ENCODE data around the gene PCDH9.

DNA sequence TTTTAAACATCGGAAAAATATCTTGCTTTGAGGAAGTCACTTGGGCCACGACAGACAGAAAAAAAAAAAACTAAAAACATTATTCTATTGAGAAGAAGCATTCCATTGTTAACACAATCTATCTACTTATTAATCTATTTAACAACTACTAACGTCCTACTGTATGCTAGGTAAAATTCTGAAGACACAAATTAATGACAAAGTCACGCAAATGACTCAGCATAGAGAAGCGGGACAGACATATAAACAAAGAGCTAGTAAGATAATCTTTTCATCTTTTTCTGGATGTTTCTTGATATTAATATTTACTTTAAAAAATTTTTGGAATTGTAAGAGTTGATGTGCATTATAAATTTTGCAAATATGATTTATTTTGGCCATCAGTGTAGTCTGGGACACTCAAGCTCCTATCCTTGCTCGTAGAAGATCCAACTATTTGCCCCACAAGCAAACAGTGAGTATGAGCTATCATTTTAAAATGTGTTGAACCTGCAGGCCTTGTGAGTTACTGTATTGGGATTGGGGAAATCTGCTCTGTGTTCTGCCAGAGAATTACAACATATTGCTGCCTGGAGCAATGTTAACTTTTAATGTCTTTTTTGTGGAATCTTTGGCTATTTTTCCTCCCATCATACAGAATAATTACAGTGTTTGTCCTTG lies 109.1 kb downstream of the PCDH9 start:
- TF ChIP-seq, protein P1, sequence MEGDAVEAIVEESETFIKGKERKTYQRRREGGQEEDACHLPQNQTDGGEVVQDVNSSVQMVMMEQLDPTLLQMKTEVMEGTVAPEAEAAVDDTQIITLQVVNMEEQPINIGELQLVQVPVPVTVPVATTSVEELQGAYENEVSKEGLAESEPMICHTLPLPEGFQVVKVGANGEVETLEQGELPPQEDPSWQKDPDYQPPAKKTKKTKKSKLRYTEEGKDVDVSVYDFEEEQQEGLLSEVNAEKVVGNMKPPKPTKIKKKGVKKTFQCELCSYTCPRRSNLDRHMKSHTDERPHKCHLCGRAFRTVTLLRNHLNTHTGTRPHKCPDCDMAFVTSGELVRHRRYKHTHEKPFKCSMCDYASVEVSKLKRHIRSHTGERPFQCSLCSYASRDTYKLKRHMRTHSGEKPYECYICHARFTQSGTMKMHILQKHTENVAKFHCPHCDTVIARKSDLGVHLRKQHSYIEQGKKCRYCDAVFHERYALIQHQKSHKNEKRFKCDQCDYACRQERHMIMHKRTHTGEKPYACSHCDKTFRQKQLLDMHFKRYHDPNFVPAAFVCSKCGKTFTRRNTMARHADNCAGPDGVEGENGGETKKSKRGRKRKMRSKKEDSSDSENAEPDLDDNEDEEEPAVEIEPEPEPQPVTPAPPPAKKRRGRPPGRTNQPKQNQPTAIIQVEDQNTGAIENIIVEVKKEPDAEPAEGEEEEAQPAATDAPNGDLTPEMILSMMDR (IDR thresholded peaks at IDR 0.05) = no peak
- TF ChIP-seq POLR2AphosphoS5 (IDR thresholded peaks at IDR 0.05) (no peak), EP300 (IDR thresholded peaks at IDR 0.05) (no peak)
